Stimulated activated CD4-positive, alpha-beta T cell treated with anti-CD3 and anti-CD28 coated beads, Interleukin-4, amount 100 ng/mL, for 48 hours (primary cell): ENCODE measurements around the gene PCDHB9.
"Not testable (repeated sequence)": the region's sequence is repeated elsewhere in the genome, so short reads cannot be mapped to it uniquely, and the experiment has no call there.

Experiments
- DNase-seq, 2 donors: peaks; one replicate each; pipeline ENCODE4 v3.0.0-alpha.2; 2020; ENCODE audit warnings: low read depth in 2 of 2

PCDHB9 gene

GRCh38 chr5:141188682-141189081 lies 1.7 kb downstream of the PCDHB9 start:
- not testable (repeated sequence) for DNase-seq

GRCh38 chr5:141189131-141189530 lies 2.2 kb downstream of the PCDHB9 start:
- not testable (repeated sequence) for DNase-seq

DNA sequence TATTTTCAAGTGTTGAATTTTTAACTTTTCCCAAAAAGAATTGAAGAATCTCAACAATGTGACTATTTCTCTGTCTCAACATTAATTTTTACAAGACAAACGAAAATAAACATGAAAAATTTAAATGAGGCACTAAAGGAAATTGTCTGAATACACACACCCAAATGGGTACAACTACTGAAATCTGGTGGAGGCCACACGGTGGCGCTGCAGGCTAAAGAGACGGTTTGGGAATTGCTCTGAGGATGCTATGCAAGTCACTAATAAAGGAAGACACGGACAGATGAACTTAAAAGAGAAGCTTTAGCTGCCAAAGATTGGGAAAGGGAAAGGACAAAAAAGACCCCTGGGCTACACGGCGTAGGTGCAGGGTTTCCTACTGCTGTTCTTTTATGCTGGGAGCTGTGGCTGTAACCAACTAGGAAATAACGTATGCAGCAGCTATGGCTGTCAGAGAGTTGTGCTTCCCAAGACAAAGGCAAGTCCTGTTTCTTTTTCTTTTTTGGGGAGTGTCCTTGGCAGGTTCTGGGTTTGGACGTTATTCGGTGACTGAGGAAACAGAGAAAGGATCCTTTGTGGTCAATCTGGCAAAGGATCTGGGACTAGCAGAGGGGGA lies 5.3 kb downstream of the PCDHB9 start, which contains the start of gene PCDHB10:
PCDHB10 (plus strand) TSS at position 244 of the 616 bp plus-strand sequence; CDS start at position 444, 200 bp downstream.
- peak in 1 of 2 donors; percentile 18 for DNase-seq

- DNase-seq, result not testable (repeated sequence)
Observed at GRCh38 chr5:141194332-141194731, 7.4 kb downstream of the PCDHB9 start.

DNA sequence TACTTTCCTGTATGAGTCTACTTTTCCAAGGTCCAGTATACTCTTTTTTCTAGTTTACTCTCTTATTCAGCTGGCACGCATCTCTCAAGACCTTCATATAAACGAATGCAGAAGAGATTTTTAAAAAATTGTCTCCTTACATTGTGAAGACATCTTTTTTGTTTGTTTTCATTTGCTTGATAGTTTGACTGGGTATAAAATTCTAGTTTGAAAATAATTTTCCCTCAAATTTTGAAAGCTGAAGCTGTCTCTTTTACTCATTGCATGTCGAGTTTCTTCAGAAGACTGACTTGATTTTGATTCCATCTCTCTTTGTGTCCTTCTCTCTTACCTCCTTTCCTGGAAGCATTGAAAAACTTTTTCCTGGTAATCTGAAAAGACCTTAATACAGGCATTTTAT lies 9.4 kb downstream of the PCDHB9 start:
- DNase-seq, result no peak

GRCh38 chr5:141199359-141200235 lies 12.6 kb downstream of the PCDHB9 start, which contains the start of gene PCDHB11:
TSS of gene PCDHB11 (plus strand) at chr5:141199627. CDS start at chr5:141199775, 148 bp downstream.
- no peak for DNase-seq

GRCh38 chr5:141201126-141201525 lies 14.2 kb downstream of the PCDHB9 start:
- DNase-seq, result not testable (repeated sequence)

DNA sequence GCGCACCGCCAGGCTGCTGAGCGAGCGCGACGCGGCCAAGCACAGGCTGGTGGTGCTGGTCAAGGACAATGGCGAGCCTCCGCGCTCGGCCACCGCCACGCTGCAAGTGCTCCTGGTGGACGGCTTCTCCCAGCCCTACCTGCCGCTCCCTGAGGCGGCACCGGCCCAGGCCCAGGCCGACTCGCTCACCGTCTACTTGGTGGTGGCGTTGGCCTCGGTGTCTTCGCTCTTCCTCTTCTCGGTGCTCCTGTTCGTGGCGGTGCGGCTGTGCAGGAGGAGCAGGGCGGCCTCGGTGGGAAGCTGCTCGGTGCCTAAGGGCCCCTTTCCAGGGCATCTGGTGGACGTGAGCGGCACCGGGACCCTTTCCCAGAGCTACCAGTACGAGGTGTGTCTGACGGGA lies 14.7 kb downstream of the PCDHB9 start:
- not testable (repeated sequence) for DNase-seq

DNA sequence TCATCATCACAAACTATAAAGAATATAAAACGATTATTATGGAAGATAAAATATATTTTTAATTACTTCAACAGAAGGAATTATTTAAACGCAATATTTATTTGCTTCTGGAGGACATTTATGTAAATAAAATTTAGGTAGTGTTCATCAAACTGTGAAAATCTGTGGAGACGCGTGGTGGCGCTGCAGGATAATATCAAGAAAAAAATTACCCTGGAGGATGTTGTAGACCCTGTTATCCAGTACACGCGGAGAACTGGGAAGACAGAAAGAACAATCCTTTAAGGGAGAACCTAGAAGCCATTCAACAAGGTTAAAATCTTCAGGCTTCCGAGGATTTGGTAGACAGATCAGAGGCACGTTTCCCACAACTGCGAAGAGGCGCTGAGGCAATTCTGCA lies 21.5 kb downstream of the PCDHB9 start, which contains the start of gene PCDHB12:
PCDHB12 (plus strand) TSS at position 242 of the 400 bp plus-strand sequence. CDS start 189 bp downstream, outside the sequence.
- no peak for DNase-seq

GRCh38 chr5:141210281-141210680 lies 23.3 kb downstream of the PCDHB9 start:
- DNase-seq, result not testable (repeated sequence)

DNA sequence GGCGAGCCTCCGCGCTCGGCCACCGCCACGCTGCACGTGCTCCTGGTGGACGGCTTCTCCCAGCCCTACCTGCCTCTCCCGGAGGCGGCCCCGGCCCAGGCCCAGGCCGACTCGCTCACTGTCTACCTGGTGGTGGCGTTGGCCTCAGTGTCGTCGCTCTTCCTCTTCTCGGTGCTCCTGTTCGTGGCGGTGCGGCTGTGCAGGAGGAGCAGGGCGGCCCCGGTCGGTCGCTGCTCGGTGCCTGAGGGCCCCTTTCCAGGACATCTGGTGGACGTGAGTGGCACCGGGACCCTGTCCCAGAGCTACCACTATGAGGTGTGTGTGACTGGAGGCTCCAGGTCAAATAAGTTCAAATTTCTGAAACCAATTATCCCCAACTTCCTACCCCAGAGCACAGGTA lies 23.9 kb downstream of the PCDHB9 start:
- DNase-seq, result not testable (repeated sequence)

DNA sequence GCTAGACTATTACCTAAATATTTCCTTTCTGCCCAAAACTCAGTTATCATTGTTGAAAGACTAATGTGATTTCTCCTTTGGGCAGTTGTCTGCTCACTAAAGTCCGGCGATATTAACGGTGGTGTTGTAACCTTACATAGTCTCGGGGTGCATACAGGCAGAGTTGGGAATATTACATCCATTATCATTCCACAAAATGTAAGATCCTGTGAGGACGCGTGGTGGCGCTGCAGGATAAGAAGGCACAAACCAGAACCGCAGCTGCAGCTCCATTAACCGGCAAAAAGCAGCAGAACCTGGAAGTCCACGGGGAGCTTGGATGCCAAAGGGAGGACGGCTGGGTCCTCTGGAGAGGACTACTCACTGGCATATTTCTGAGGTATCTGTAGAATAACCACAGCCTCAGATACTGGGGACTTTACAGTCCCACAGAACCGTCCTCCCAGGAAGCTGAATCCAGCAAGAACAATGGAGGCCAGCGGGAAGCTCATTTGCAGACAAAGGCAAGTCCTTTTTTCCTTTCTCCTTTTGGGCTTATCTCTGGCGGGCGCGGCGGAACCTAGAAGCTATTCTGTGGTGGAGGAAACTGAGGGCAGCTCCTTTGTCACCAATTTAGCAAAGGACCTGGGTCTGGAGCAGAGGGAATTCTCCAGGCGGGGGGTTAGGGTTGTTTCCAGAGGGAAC lies 26.8 kb downstream of the PCDHB9 start, which contains the start of gene PCDHB13:
PCDHB13 (plus strand) TSS at position 264 of the 684 bp plus-strand sequence; CDS start at position 469, 205 bp downstream.
- not testable (repeated sequence) for DNase-seq

- not testable (repeated sequence) for DNase-seq
Observed at GRCh38 chr5:141214583-141214982, 27.6 kb downstream of the PCDHB9 start.

DNA sequence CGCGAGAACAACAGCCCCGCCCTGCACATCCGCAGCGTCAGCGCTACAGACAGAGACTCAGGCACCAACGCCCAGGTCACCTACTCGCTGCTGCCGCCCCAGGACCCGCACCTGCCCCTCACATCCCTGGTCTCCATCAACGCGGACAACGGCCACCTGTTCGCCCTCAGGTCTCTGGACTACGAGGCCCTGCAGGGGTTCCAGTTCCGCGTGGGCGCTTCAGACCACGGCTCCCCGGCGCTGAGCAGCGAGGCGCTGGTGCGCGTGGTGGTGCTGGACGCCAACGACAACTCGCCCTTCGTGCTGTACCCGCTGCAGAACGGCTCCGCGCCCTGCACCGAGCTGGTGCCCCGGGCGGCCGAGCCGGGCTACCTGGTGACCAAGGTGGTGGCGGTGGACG lies 28.5 kb downstream of the PCDHB9 start:
- not testable (repeated sequence) for DNase-seq

DNA sequence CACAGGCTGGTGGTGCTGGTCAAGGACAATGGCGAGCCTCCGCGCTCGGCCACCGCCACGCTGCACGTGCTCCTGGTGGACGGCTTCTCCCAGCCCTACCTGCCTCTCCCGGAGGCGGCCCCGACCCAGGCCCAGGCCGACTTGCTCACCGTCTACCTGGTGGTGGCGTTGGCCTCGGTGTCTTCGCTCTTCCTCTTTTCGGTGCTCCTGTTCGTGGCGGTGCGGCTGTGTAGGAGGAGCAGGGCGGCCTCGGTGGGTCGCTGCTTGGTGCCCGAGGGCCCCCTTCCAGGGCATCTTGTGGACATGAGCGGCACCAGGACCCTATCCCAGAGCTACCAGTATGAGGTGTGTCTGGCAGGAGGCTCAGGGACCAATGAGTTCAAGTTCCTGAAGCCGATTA lies 29.1 kb downstream of the PCDHB9 start:
- not testable (repeated sequence) for DNase-seq

- DNase-seq, result no peak
Observed at GRCh38 chr5:141223112-141223783, 36.3 kb downstream of the PCDHB9 start, which contains the start of gene PCDHB14. TSS of gene PCDHB14 (plus strand) at chr5:141223343. CDS start at chr5:141223506, 163 bp downstream.

- not testable (repeated sequence) for DNase-seq
Observed at GRCh38 chr5:141224844-141225243, 37.9 kb downstream of the PCDHB9 start.

DNA sequence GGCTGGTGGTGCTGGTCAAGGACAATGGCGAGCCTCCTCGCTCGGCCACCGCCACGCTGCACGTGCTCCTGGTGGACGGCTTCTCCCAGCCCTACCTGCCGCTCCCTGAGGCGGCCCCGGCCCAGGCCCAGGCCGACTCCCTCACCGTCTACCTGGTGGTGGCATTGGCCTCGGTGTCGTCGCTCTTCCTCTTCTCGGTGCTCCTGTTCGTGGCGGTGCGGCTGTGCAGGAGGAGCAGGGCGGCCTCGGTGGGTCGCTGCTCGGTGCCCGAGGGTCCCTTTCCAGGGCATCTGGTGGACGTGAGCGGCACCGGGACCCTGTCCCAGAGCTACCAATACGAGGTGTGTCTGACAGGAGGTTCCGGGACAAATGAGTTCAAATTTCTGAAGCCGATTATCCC lies 38.5 kb downstream of the PCDHB9 start:
- not testable (repeated sequence) for DNase-seq

GRCh38 chr5:141234109-141234667 lies 47.2 kb downstream of the PCDHB9 start:
- DNase-seq, result no peak

DNA sequence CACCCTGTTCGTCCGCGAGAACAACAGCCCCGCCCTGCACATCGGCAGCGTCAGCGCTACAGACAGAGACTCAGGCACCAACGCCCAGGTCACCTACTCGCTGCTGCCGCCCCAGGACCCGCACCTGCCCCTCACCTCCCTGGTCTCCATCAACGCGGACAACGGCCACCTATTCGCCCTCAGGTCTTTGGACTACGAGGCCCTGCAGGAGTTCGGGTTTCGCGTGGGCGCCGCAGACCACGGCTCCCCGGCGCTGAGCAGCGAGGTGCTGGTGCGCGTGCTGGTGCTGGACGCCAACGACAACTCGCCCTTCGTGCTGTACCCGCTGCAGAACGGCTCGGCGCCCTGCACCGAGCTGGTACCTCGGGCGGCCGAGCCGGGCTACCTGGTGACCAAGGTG lies 49.0 kb downstream of the PCDHB9 start:
- not testable (repeated sequence) for DNase-seq
